OCI-LY7 (cell line): ENCODE data around the gene DNAJC21. TPM values are rescaled to one million over a fixed set of nuclear protein-coding genes. Genes with fewer than 3 reads are reported as not detected.

ENCODE experiments used
- BruUV-seq: library from RNA; stranded (reverse); fragments of 400-500 nt; replicated peaks from 2 replicates; lab custom pipeline; 2021; lab: Mats Ljungman, UMichigan
- CTCF ChIA-PET: fragments of 300-600 bp; sonication (Branson Sonifier 250); formaldehyde crosslinking; loops from one replicate; lab custom pipeline; 2022; ENCODE audit warnings: antibody characterized with exemption; ENCODE audit not compliant: unreplicated experiment; lab: Charles Lee
- POLR2A ChIA-PET: fragments of 300-600 bp; sonication (Branson Sonifier 250); formaldehyde crosslinking; loops from one replicate; lab custom pipeline; 2022; ENCODE audit warnings: antibody characterized with exemption; lab: Charles Lee
- DNase-seq: peaks from one replicate; pipeline ENCODE4 v3.0.0-alpha.2; 2015; ENCODE audit warnings: low spot score
- H2AFZ ChIP-seq: fragments of 200-600 bp; sonication (generic), shearing (Covaris generic); 2 replicates; pipeline ENCODE4 v1.6.1; 2014; ENCODE audit warnings: mild to moderate bottlenecking, antibody characterized with exemption, low read length, moderate library complexity
- H3K27ac ChIP-seq: fragments of 200-600 bp; sonication (generic); 2 replicates; pipeline ENCODE4 v1.5.1; 2014; ENCODE audit warnings: mixed run types, low read depth, mild to moderate bottlenecking, moderate library complexity, low read length, inconsistent platforms; ENCODE audit not compliant: poor library complexity, severe bottlenecking
- H3K36me3 ChIP-seq: fragments of 200-600 bp; sonication (generic); 2 replicates; pipeline ENCODE4 v1.6.1; 2014; ENCODE audit warnings: mild to moderate bottlenecking, antibody characterized with exemption, low read length, moderate library complexity, mixed read lengths; ENCODE audit not compliant: insufficient read depth
- H3K4me1 ChIP-seq: fragments of 200-600 bp; sonication (generic); 2 replicates; pipeline ENCODE4 v1.5.1; 2014; ENCODE audit warnings: mild to moderate bottlenecking, low read length; ENCODE audit not compliant: insufficient read depth, poor library complexity, severe bottlenecking
- H3K4me2 ChIP-seq: fragments of 200-600 bp; sonication (generic); 2 replicates; pipeline ENCODE4 v1.6.1; 2014; ENCODE audit warnings: mild to moderate bottlenecking, low read length
- H3K4me3 ChIP-seq: fragments of 200-600 bp; sonication (generic); 2 replicates; pipeline ENCODE4 v1.5.1; 2014; ENCODE audit warnings: mild to moderate bottlenecking, low read depth, low read length; ENCODE audit not compliant: poor library complexity, severe bottlenecking
- H3K79me2 ChIP-seq: fragments of 200-600 bp; sonication (generic); 2 replicates; pipeline ENCODE4 v1.6.1; 2016; ENCODE audit warnings: low read depth, mild to moderate bottlenecking, low read length, moderate library complexity, mixed read lengths; ENCODE audit not compliant: insufficient read depth
- H3K9me2 ChIP-seq: fragments of 200-600 bp; sonication (generic); 2 replicates; pipeline ENCODE4 v1.6.1; 2016; ENCODE audit warnings: mild to moderate bottlenecking, low read length, mixed read lengths; ENCODE audit not compliant: insufficient read depth
- H3K9me3 ChIP-seq: fragments of 200-600 bp; sonication (generic); 2 replicates; pipeline ENCODE4 v1.6.1; 2014; ENCODE audit warnings: mild to moderate bottlenecking, mixed run types, low read length, mixed read lengths
- H4K20me1 ChIP-seq: fragments of 200-600 bp; sonication (generic); 2 replicates; pipeline ENCODE4 v1.6.1; 2014; ENCODE audit warnings: mild to moderate bottlenecking, antibody characterized with exemption, low read length, moderate library complexity, mixed read lengths; ENCODE audit not compliant: insufficient read depth
- CTCF ChIP-seq: fragments of 200-600 bp; sonication (generic); conservative IDR thresholded peaks from 2 replicates; pipeline ENCODE4 v1.5.1; 2014; ENCODE audit warnings: mild to moderate bottlenecking, antibody characterized with exemption, low read length, moderate library complexity, mixed read lengths
- EZH2phosphoT487 ChIP-seq: fragments of 200-600 bp; sonication (generic); IDR thresholded peaks from 2 replicates; pipeline ENCODE4 v1.6.1; 2018; ENCODE audit warnings: low read depth, borderline replicate concordance, mild to moderate bottlenecking, mixed run types, antibody characterized with exemption, low read length, moderate library complexity, mixed read lengths
- intact Hi-C: fragments of 100-400 bp; cut with micrococcal nuclease; formaldehyde crosslinking; loops from one replicate; pipeline ENCODE4 v1.10.0; 2022; ENCODE audit not compliant: unreplicated experiment
- total RNA-seq, 2 experiments: library from RNA; depleted of rRNA in 1 of 2; stranded (reverse); fragments of >200 nt in 1 of 2; shearing (Covaris generic) in 1 of 2; gene quantifications; 2 replicates each; pipeline ENCODE4 v1.2.3, GENCODE V29; 2014 to 2022

Gene DNAJC21
- total RNA-seq, 2 experiments from 2014 or later: 29.4 to 67.6 TPM

- no peaks in the 10 kb centered on the region for H3K9me2 ChIP-seq
- H3K4me1 ChIP-seq: peaks cover 38% of the 10 kb centered on the region
- H3K4me2 ChIP-seq: peak overlapping the region; percentile 96
- peak overlapping the region; percentile 64 for H2AFZ ChIP-seq
- no TSS peak for BruUV-seq
- ChIA-PET CTCF (interaction anchor here (1.1 to 2.3 kb wide), 2 partner anchors 13 to 15 kb away, joined by 4 to 9 read pairs; partner anchors contain the start of genes BRIX1 and RAD1), POLR2A (interaction anchor here (1.0 to 3.6 kb wide), 6 partner anchors 9 to 92 kb away, joined by 3 to 102 read pairs (median 6); partner anchors contain the start of genes BRIX1, RAD1 and TTC23L)
- peak overlapping the region; percentile 83 for H3K4me3 ChIP-seq
- TF ChIP-seq EZH2phosphoT487 (no peak), CTCF (no peak)
- H3K9me3 ChIP-seq: no peaks in the 10 kb centered on the region
- intact Hi-C loops: no loop called here
- H3K36me3 ChIP-seq: peaks cover 63% of the 10 kb centered on the region
- H3K27ac ChIP-seq: no peak overlapping the region
- no peak for DNase-seq
- H3K79me2 ChIP-seq: peaks cover 58% of the 10 kb centered on the region
- peaks cover 28% of the 10 kb centered on the region; the same call in 1 of the 2 replicates for H4K20me1 ChIP-seq
These were observed 1.1 kb downstream of the DNAJC21 start for GRCh38 chr5:34930462-34930844.

GRCh38 chr5:34930870-34931269 lies 1.5 kb downstream of the DNAJC21 start:
- POLR2A ChIA-PET: interaction anchor here (1.0 to 3.6 kb wide), 5 partner anchors 9 to 28 kb away, joined by 3 to 102 read pairs (median 6); partner anchors contain the start of genes BRIX1 and RAD1
- TF ChIP-seq EZH2phosphoT487 (no peak), CTCF (no peak)
- DNase-seq: no peak
- TSS peak; percentile 66 for BruUV-seq
- H3K79me2 ChIP-seq: peaks cover 55% of the 10 kb centered on the region
- peaks cover 28% of the 10 kb centered on the region; the same call in 1 of the 2 replicates for H4K20me1 ChIP-seq
- H2AFZ ChIP-seq: peak overlapping the region; percentile 64; the same call in 1 of the 2 replicates
- no peaks in the 10 kb centered on the region for H3K9me3 ChIP-seq
- CTCF ChIA-PET: interaction anchor here (1.1 to 2.3 kb wide), 2 partner anchors 13 to 16 kb away, joined by 4 to 9 read pairs; partner anchors contain the start of genes BRIX1 and RAD1
- H3K27ac ChIP-seq: no peak overlapping the region
- H3K4me2 ChIP-seq: peak overlapping the region; percentile 96
- H3K9me2 ChIP-seq: no peaks in the 10 kb centered on the region
- peaks cover 63% of the 10 kb centered on the region for H3K36me3 ChIP-seq
- H3K4me3 ChIP-seq: peak overlapping the region; percentile 83
- intact Hi-C loops: no loop called here
- peaks cover 38% of the 10 kb centered on the region for H3K4me1 ChIP-seq

- Histone ChIP-seq H3K9me2 (no peaks in the 10 kb centered on the region), H2AFZ (no peak overlapping the region), H3K4me2 (no peak overlapping the region), H3K36me3 (peaks cover 63% of the 10 kb centered on the region), H3K79me2 (peaks cover 44% of the 10 kb centered on the region), H3K9me3 (no peaks in the 10 kb centered on the region), H3K4me3 (no peak overlapping the region), H3K4me1 (peaks cover 20% of the 10 kb centered on the region), H3K27ac (no peak overlapping the region), H4K20me1 (peaks cover 28% of the 10 kb centered on the region; the same call in 1 of the 2 replicates)
- intact Hi-C loops: no loop called here
- BruUV-seq: no TSS peak
- DNase-seq: no peak
- TF ChIP-seq CTCF (no peak), EZH2phosphoT487 (no peak)
- ChIA-PET POLR2A (no interaction called here), CTCF (no interaction called here)
These were observed 3.6 kb downstream of the DNAJC21 start for GRCh38 chr5:34932947-34933346.
